T1000 (cell line): ENCODE data around the gene ACACA.

Experiments used
- DNase-seq: peaks from one replicate; lab custom pipeline; 2025; ENCODE audit warnings: mixed read lengths; lab: John Stamatoyannopoulos, UW

Gene ACACA

DNA sequence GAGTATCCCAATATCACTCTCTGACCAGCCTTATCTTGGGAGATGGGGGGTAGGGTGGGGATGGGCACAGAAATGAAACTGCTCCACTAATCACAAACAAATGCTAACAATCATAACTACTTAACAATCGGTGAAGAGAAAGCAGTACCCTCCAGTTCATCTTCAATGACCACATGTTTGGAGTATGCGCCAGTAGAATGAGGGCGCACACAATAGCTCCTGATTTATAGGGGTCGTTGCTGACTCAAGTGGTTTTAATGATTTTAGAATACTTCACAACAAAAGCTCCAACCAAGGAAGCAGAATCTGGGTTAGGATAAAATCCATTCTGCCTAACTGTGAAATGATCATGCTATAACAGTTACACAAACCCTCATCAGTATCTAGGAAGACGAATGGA, 273.5 kb downstream of the ACACA start:
- DNase-seq, result no peak

DNA sequence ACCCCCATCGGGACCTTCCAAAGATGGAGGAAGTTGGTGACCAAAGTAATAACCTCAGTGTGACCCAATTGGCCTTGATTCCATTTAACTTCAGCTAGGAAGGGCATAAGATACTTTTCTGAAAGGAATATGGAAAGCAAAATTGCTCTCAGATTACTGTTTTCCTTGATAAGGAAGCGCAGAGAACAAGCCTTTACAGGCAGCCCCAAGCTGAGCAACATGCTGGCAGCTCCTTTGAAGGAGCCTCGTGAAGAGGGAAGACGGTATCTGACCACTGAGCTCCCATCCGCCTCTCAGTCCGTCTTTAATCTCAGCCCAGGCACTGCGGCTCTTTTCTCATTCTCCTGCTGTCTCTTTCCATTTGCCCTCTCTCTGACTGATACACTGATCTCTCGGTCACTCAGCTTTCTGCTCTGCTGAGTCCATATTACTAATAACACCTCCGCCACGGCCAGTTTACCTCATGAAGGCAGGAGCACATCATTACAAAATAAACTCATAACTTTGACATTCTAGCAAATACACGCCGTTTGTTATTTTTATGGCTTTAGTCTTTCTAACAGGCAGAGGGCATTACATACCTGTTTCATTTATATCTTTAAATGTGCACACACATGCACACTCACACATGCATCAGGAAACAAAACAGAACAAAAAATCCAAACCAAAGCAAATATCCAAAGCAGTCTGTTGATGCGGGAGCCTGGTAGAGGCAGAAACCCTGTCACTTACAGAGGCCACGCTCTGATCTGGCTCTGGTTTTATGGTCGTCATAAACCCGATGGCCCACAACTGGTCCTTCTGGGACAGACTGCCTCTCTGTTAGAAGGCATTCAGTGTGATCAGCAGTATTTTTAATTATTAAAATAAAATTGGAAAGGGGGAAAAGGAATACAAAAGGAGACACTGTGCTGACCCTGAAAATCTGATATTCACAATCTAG, 274.7 kb downstream of the ACACA start:
- no peak for DNase-seq

DNA sequence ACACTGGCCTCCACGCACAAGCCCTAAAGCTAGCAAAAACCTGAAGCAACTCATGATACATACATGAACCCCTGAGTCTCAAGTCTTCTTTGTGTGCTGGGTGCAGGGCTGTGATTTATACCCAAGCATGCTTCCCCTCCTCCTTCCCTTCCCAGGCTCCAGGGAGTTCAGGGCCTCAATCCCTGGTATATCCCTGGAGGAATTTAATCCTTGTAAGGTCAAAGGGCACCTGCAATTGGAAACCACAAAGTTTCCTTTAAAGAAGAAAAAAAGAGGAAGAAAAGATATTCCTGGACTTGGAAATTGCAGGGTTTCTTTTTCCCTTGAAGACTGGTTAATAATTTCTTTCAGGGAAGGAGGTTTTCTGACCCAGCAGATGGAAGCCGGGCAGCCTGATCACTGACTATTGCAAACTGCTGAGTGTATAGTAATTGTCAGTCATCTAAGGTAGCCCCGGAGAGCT, 275.6 kb downstream of the ACACA start:
- no peak for DNase-seq

DNA sequence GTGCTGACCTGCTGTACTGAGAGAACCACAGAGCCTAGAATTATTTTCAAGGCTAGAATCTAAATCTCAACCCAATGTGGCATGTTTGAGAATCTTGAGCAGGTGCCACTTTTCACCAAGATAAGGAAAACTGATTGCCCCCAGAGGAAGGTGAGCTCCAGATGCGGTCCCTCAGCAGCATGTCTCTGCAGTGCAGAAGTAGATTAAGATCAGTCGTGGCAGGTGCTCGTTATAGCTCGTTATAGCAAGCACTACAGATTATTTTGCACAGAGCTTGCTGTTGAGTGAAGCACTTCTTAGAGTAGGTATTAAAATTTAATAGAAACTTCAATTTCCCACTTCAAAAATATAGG, 281.8 kb downstream of the ACACA start:
- DNase-seq, result no peak

- DNase-seq, result no peak
Observed at GRCh38 chr17:37123941-37124820, 282.5 kb downstream of the ACACA start.

- no peak for DNase-seq
Observed at GRCh38 chr17:37123386-37123785, 283.2 kb downstream of the ACACA start.

DNA sequence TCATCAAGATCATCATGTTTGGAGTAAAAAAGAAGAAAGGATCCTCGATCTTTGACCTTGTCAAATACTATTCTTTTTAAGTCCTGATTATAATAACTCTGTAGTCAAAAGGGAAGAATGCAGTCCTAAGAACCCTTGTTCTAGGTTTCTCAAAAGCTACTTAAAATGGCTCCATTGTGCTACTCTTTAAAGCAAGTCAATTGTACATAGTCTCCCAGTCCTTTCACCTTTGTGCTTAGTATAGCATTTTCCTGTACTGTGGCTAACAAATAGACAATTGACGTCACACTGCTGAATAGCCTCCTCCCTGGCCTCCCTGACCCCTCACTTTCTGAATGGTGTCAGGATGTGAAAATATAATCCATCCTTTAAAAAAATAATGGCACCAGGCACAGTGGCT, 285.0 kb downstream of the ACACA start:
- no peak for DNase-seq

- DNase-seq, result no peak
Observed at GRCh38 chr17:37118366-37119137, 288.1 kb downstream of the ACACA start.

DNA sequence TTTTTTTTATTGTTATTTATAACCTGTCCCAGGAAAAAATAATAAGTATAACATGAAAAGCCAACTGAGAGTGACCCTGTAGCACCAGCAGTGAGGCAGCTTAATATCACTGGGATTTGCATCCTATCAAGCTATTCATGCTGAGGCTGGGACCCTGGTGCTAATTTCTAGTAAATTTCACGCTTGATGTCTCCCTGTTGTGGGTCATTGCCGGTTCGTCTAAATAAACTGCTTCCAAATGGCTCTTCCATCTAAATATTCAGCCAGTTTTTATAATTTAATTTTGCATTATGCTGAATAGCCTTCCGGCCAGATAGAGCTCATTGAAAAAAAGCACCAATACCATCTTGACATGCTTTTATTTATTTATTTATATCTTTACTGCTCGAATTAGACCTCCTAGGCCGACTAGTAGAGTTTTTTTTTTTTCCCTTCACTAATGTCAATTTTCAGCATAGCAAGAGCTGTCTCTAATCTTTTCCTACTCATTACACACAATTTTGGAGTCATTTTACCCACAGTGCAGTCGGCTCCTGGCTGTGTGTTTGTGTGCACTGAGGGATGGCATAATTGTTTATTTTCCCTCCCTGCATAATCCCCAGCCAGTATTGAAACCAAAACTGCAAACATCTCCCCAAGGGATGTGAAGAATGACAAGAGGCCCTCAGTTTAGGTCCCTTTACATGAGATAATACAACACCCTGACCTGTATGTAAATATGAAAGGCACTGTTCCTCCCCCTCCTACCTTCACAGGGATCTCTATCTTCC, 289.1 kb downstream of the ACACA start:
- no peak for DNase-seq

GRCh38 chr17:37116671-37117185, 289.9 kb downstream of the ACACA start:
- no peak for DNase-seq

- DNase-seq, result no peak
Observed at GRCh38 chr17:37111329-37111728, 295.3 kb downstream of the ACACA start.

GRCh38 chr17:37110746-37111145, 295.9 kb downstream of the ACACA start:
- DNase-seq, result no peak

- DNase-seq, result no peak
Observed at GRCh38 chr17:37109731-37110710, 296.6 kb downstream of the ACACA start.

DNA sequence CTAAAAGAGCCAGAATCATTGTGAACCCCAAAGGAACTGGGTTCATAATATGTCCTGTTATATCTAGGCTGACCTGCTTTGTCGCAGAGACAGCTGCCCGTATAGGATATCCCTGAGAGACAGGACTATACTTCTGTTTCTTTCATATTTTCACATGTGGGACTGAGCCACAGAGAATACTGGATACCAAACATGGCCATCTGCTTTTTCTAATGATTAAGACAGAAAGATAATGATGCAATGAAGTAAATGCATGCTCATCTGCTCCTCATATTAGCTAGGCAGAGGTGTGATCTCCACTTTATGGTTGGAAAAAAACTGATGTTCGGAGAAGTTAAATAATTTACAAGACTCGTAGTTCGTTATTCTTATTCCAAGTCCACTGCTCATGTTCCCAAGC, 297.5 kb downstream of the ACACA start:
- DNase-seq, result no peak

DNA sequence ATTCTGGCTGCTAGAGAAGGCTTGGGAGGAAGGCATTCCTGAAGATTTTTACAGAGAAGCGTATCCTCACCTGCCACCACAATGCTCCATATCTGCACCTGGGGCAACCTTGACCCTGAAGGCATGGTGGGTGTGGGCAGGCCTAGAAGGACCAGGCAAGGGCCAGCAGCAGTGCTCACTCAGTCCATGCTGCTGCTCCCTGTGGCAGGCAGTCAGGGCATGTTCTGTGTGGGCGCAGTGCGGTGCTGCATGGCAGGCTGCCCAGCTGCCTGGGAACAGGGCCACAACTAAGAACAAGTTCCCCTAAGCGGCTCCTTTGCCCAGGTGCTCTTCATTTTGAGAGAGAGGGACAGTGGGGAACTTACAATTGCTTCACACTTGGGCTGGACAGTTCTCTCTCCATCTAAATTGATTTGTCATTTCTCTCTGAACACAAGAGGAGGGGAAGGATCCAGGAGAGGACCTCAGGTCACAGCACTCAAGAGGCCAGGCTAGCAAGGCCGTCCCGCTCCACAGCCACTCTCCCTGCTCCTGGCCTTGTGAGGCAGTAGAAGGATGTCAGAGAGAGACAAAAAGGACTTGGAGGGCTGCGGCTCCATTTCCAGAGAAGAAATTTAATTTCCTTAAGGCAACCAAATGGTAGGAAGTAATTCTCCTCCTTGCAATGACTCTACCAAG, 299.1 kb downstream of the ACACA start:
- DNase-seq, result no peak

DNA sequence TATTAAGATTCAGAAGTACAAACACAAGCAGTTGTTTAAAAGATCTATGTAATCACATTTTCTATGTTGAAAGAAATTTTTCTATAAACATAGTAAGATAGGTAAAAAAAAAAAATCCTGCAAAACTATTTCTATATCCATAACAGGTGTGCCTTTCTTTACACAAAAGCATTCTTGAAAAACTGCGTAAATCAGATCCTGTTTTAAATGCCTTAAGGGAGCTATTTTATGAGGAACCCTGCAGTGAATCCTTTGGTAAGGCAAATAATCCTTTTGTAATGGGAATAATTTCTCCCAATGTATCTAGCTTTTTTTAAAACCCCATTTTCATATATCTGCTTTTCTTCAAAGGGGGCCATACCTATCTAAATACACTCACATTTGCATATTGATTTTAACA, 300.6 kb downstream of the ACACA start:
- DNase-seq, result no peak

DNA sequence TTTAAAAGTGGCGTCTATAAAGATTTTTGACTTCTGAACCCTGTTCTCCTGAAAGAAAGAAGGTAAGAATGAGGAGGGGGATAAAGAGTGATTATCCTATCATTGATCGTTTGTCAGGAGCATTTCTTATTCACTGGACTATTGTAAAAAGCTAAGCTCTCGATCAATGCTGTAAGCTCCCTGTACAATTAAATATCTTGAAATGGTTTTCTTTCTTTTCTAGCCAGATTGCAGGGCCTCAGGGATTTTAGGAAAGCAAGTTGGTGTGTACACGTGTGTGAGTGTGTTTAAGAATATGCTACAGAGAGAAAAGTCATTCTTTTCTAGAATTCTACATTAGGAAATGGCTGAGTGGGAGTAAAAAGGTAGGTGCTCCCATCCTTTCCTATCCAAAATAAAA, 303.4 kb downstream of the ACACA start:
- DNase-seq, result no peak

GRCh38 chr17:37101306-37101705, 305.3 kb downstream of the ACACA start:
- no peak for DNase-seq

DNA sequence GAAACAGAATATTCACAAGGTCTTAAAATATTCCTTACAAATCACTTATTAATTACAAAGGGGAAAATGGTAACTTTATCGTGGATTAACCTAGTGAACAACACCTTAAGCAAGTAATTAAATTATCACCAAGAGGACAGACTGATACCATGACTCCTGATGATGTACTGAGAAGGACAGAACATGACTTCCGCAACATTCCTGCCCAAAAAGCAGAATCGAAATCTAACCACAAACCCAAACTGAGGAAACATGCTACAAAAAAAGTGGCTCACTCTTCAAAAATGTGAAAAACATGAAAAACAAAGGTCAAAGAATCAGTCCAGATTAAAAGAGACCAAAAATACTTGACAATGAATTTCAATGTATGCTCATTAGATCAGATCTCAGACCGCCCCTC, 306.4 kb downstream of the ACACA start:
- DNase-seq, result no peak
